KMS-11 (cell line): ENCODE results near the gene COL6A5.

ENCODE experiments used
- H2AFZ ChIP-seq: fragments of 200-600 bp; sonication (generic); 2 replicates; pipeline ENCODE4 v1.6.1; 2016; ENCODE audit warnings: antibody characterized with exemption, mixed run types, low read depth
- H3K27ac ChIP-seq: fragments of 200-600 bp; sonication (generic); 2 replicates; pipeline ENCODE4 v1.6.1; 2016; ENCODE audit warnings: mild to moderate bottlenecking, mixed run types
- H3K27me3 ChIP-seq: fragments of 200-600 bp; sonication (generic); 2 replicates; pipeline ENCODE4 v1.6.1; 2017; ENCODE audit warnings: mild to moderate bottlenecking, low read depth, mixed run types, moderate library complexity; ENCODE audit not compliant: insufficient read depth
- H3K36me3 ChIP-seq: fragments of 200-600 bp; sonication (generic); 2 replicates; pipeline ENCODE4 v1.6.1; 2017; ENCODE audit warnings: mild to moderate bottlenecking, mixed run types; ENCODE audit not compliant: insufficient read depth
- H3K4me1 ChIP-seq: fragments of 200-600 bp; sonication (generic); 2 replicates; pipeline ENCODE4 v1.6.1; 2016; ENCODE audit warnings: mild to moderate bottlenecking, low read depth, mixed run types; ENCODE audit not compliant: poor library complexity, severe bottlenecking
- H3K4me2 ChIP-seq: fragments of 200-600 bp; sonication (generic); 2 replicates; pipeline ENCODE4 v1.7.0; 2016; ENCODE audit warnings: mild to moderate bottlenecking, mixed run types
- H3K4me3 ChIP-seq: fragments of 200-600 bp; sonication (generic); IDR thresholded peaks from 2 replicates; pipeline ENCODE4 v1.6.1; 2017; ENCODE audit warnings: low read depth, low read length, mixed read lengths; ENCODE audit not compliant: insufficient read depth
- H3K79me2 ChIP-seq: fragments of 200-600 bp; sonication (generic); 2 replicates; pipeline ENCODE4 v1.6.1; 2016; ENCODE audit warnings: low read depth, mixed run types; ENCODE audit not compliant: insufficient read depth
- H3K9ac ChIP-seq: fragments of 200-600 bp; sonication (generic); 2 replicates; pipeline ENCODE4 v1.6.1; 2016; ENCODE audit warnings: mild to moderate bottlenecking, mixed run types
- H4K20me1 ChIP-seq: fragments of 200-600 bp; sonication (generic); 2 replicates; pipeline ENCODE4 v1.6.1; 2016; ENCODE audit warnings: mild to moderate bottlenecking, mixed run types; ENCODE audit not compliant: insufficient read depth
- CTCF ChIP-seq: fragments of 200-600 bp; sonication (generic); conservative IDR thresholded peaks from 2 replicates; pipeline ENCODE4 v1.6.1; 2017; ENCODE audit warnings: low read depth, mild to moderate bottlenecking, antibody characterized with exemption, low read length, moderate library complexity, mixed read lengths

COL6A5 gene

DNA sequence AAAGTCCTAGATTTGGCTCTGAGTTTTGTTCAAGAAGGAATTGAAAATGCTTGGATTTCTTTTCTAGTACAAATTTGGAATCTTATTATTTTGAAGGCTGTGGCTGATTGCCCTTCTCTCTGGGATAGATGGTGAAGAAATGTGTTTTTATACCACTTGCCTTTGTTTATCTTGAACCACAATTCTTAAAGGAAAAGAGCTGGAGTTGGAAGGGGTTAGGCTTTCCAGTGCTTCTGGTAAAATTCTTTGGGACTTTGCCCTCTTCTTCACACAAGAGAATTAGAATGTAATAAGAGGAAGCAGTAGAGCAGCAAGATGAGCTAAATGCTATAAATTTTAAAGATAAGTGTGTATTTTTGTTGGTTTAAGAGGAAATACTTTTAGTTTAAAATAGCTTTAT is 65.8 kb downstream of the COL6A5 start:
- TF ChIP-seq CTCF: no peak
- Histone ChIP-seq H3K27me3 (no peaks in the 10 kb centered on the region), H3K4me3 (no peak overlapping the region), H2AFZ (no peak overlapping the region), H3K79me2 (no peaks in the 10 kb centered on the region), H3K4me1 (no peaks in the 10 kb centered on the region), H3K9ac (no peak overlapping the region), H4K20me1 (no peaks in the 10 kb centered on the region), H3K27ac (no peak overlapping the region), H3K4me2 (no peak overlapping the region), H3K36me3 (no peaks in the 10 kb centered on the region)

DNA sequence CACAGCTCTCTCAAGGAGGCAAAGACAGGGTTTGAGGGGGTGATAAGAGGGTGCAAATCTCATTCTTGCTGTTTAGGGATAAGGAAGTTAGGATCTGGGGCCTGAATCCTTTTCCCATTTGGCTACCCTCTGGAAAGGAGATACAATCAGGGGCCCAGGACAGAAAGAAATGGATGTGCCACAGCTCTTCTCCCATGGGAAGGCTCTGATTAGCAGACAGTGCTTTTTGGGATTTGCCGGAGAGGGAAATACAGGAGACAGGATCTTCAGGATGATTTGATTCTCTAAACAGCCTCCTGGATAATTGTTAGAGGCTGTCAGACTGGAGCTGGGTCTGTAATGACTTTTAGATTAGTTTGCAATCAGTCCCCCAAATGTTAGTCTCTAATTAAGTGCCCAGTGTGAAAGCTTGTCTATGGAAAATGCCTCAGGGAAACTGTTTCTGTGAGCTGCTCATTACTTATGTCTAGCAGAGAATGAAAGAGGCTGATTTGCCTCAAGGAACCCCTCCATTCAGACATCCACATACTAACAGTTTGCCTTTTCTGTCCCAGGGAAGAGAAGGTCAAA is 67.6 kb downstream of the COL6A5 start:
- Histone ChIP-seq H3K36me3 (no peaks in the 10 kb centered on the region), H3K4me2 (no peak overlapping the region), H3K27me3 (no peaks in the 10 kb centered on the region), H3K9ac (no peak overlapping the region), H3K4me3 (no peak overlapping the region), H3K27ac (no peak overlapping the region), H3K79me2 (no peaks in the 10 kb centered on the region), H2AFZ (no peak overlapping the region), H4K20me1 (no peaks in the 10 kb centered on the region), H3K4me1 (no peaks in the 10 kb centered on the region)
- TF ChIP-seq CTCF: no peak

DNA sequence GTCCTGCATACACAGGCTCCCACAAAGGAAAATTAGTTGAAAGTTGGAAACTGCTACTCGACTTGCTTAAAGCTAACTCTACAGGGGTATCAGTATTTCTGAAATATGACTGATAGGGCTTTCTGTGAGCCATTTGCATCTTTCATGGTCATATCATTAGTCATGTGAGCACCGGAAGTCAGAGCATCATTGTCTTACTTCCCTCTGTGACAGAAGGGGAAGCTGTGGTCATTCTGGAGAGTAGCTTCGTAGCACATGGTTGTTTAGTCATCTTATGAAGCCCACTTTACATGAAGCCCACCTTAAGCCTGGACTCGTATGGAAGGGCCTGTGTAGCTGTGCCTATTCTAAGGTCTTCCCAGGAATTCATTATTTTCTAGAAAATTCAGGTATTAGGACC is 69.0 kb downstream of the COL6A5 start:
- no peaks in the 10 kb centered on the region for H3K27me3 ChIP-seq
- TF ChIP-seq CTCF: no peak
- H4K20me1 ChIP-seq: no peaks in the 10 kb centered on the region
- H3K27ac ChIP-seq: no peak overlapping the region
- no peak overlapping the region for H3K4me2 ChIP-seq
- H3K79me2 ChIP-seq: no peaks in the 10 kb centered on the region
- H3K36me3 ChIP-seq: no peaks in the 10 kb centered on the region
- no peak overlapping the region for H2AFZ ChIP-seq
- no peaks in the 10 kb centered on the region for H3K4me1 ChIP-seq
- no peak overlapping the region for H3K9ac ChIP-seq
- no peak overlapping the region for H3K4me3 ChIP-seq

GRCh38 chr3:130420466-130420865 is 75.0 kb downstream of the COL6A5 start:
- Histone ChIP-seq H3K9ac (no peak overlapping the region), H3K79me2 (no peaks in the 10 kb centered on the region), H3K4me2 (no peak overlapping the region), H4K20me1 (no peaks in the 10 kb centered on the region), H3K4me1 (no peaks in the 10 kb centered on the region), H3K27me3 (no peaks in the 10 kb centered on the region), H3K27ac (no peak overlapping the region), H2AFZ (no peak overlapping the region), H3K36me3 (no peaks in the 10 kb centered on the region), H3K4me3 (no peak overlapping the region)
- TF ChIP-seq CTCF: no peak
